Measurements from ENCODE around the gene TRABD. TPM values are rescaled to one million over a fixed set of nuclear protein-coding genes. Genes with fewer than 3 reads are reported as not detected.

TRABD gene
- total RNA-seq, 1 experiment from 2014 or later: 33.5 TPM

DNA sequence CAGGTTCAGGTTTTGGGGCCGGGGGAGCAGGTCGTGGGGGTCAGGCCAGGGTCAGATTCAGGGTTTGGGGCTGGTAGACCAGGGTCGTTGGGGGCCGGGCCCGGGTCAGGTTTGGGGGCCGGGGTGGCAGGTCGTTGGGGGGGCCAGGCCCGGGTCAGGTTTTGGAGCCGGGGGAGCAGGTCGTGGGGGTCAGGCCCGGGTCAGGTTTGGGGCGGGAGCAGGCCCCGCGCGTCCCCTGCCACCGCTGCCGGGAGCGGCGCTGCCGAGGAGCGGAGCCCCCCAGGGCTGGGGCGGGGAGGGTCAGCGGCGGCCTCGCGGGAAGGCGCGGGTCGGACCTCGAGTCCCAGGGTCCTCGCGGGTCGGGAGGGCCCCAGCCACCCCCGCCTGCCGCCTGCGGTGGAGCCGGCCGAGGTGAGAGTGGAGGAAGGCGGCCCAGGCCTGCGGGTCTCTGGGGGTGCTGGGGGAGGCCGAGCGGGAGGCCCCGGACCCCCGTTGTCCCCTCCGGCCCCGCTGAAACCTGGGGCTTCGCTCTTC is 535 bp downstream of the TRABD start:
- intact Hi-C loops (cut with micrococcal nuclease; ENCODE audit: unreplicated experiment): no loop called here
- TF ChIP-seq, protein P1, sequence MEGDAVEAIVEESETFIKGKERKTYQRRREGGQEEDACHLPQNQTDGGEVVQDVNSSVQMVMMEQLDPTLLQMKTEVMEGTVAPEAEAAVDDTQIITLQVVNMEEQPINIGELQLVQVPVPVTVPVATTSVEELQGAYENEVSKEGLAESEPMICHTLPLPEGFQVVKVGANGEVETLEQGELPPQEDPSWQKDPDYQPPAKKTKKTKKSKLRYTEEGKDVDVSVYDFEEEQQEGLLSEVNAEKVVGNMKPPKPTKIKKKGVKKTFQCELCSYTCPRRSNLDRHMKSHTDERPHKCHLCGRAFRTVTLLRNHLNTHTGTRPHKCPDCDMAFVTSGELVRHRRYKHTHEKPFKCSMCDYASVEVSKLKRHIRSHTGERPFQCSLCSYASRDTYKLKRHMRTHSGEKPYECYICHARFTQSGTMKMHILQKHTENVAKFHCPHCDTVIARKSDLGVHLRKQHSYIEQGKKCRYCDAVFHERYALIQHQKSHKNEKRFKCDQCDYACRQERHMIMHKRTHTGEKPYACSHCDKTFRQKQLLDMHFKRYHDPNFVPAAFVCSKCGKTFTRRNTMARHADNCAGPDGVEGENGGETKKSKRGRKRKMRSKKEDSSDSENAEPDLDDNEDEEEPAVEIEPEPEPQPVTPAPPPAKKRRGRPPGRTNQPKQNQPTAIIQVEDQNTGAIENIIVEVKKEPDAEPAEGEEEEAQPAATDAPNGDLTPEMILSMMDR (IDR thresholded peaks at IDR 0.05; ENCODE audit: insufficient read depth in 1 of 2, low read depth in 1 of 2, low read length in 1 of 2, severe bottlenecking in 1 of 2, unreplicated experiment in 1 of 2): no peak
- H3K4me1 Mint-ChIP-seq (ENCODE audit: low read depth, unreplicated experiment): no peaks in the 10 kb centered on the region
- H3K9me3 ChIP-seq: no peaks in the 10 kb centered on the region
- H3K27ac Mint-ChIP-seq (ENCODE audit: unreplicated experiment): peak overlapping the region; percentile 86
- no peaks in the 10 kb centered on the region for H3K9me3 Mint-ChIP-seq (ENCODE audit: unreplicated experiment)
- H3K27me3 Mint-ChIP-seq (ENCODE audit: insufficient read depth, unreplicated experiment): no peaks in the 10 kb centered on the region
- CTCF ChIA-PET: interaction anchor here (0.9 kb wide), 1 partner anchor 51 kb away, joined by 3 read pairs; no protein-coding TSS in a partner anchor
- peaks cover 6% of the 10 kb centered on the region for H3K36me3 Mint-ChIP-seq (ENCODE audit: insufficient read depth, unreplicated experiment)
- H3K4me3 Mint-ChIP-seq (ENCODE audit: unreplicated experiment): peak overlapping the region; percentile 85
- H3K4me3 ChIP-seq (ENCODE audit: low read depth, low read length): peak overlapping the region; percentile 76
- H3K4me1 ChIP-seq: peaks cover 11% of the 10 kb centered on the region; the same call in 1 of the 2 replicates
- no peaks in the 10 kb centered on the region for H3K27me3 ChIP-seq (replicated peaks; ENCODE audit: control insufficient read depth, insufficient read depth, low read length)
- POLR2A ChIA-PET: no interaction called here
- no peaks in the 10 kb centered on the region for H3K36me3 ChIP-seq (ENCODE audit: control insufficient read depth, insufficient read depth, low read length)
- no TSS peak for BruUV-seq (replicated peaks)
- peak in 1 of 2 experiments; percentile 47 for DNase-seq

DNA sequence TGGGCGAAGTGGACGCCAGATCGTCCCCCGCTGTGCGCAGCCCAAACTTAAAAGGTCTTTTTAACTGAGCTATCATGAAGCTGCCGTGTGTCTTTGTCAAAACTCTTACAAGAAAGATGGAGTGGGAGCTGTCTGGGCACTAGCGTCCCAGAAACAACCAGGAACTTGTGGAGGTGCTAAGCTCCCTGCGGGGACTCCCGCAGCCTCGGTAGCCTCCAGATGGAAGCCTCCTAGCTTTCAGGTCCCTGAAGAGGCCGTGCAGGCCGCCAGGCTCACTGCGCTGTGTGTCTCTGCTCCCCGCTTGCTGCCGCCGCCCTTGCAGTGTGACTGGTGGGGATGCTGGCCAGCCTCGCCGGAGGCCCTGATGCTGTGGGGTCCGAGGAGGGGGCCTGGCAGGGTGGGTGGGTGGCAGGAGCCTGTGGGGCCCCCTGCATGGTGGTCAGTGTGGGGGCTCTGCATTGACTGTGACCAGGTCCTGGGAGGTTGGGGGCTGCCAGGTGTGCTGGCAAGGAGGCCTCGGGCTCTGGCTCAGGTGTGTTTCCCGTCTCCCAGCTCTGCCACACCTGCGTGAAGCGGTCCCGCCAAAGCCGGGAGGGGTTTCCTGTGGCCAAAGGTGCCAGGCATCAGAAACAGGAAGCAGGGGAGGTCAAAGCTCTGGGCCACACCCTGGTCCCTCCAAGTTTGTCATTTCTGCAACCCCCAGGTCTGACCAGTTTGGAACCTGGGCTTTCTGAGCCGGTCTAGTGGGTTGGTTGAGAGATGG is 1.2 kb downstream of the TRABD start:
- no peaks in the 10 kb centered on the region for H3K27me3 ChIP-seq (replicated peaks; ENCODE audit: control insufficient read depth, insufficient read depth, low read length)
- no peaks in the 10 kb centered on the region for H3K27me3 Mint-ChIP-seq (ENCODE audit: insufficient read depth, unreplicated experiment)
- H3K9me3 ChIP-seq: no peaks in the 10 kb centered on the region
- H3K36me3 Mint-ChIP-seq (ENCODE audit: insufficient read depth, unreplicated experiment): peaks cover 6% of the 10 kb centered on the region
- no peaks in the 10 kb centered on the region for H3K9me3 Mint-ChIP-seq (ENCODE audit: unreplicated experiment)
- POLR2A ChIA-PET: no interaction called here
- peak overlapping the region; percentile 85 for H3K4me3 Mint-ChIP-seq (ENCODE audit: unreplicated experiment)
- CTCF ChIA-PET: interaction anchor here (0.9 kb wide), 1 partner anchor 50 kb away, joined by 3 read pairs; no protein-coding TSS in a partner anchor
- intact Hi-C loops (cut with micrococcal nuclease; ENCODE audit: unreplicated experiment): no loop called here
- H3K4me3 ChIP-seq (ENCODE audit: low read depth, low read length): peak overlapping the region; percentile 76
- BruUV-seq (replicated peaks): no TSS peak
- DNase-seq: no peak
- no peaks in the 10 kb centered on the region for H3K36me3 ChIP-seq (ENCODE audit: control insufficient read depth, insufficient read depth, low read length)
- TF ChIP-seq, protein P1 (IDR thresholded peaks at IDR 0.05; ENCODE audit: insufficient read depth in 1 of 2, low read depth in 1 of 2, low read length in 1 of 2, severe bottlenecking in 1 of 2, unreplicated experiment in 1 of 2): no peak
- H3K27ac Mint-ChIP-seq (ENCODE audit: unreplicated experiment): peak overlapping the region; percentile 86
- H3K4me1 ChIP-seq: peaks cover 11% of the 10 kb centered on the region; the same call in 1 of the 2 replicates
- H3K4me1 Mint-ChIP-seq (ENCODE audit: low read depth, unreplicated experiment): no peaks in the 10 kb centered on the region

DNA sequence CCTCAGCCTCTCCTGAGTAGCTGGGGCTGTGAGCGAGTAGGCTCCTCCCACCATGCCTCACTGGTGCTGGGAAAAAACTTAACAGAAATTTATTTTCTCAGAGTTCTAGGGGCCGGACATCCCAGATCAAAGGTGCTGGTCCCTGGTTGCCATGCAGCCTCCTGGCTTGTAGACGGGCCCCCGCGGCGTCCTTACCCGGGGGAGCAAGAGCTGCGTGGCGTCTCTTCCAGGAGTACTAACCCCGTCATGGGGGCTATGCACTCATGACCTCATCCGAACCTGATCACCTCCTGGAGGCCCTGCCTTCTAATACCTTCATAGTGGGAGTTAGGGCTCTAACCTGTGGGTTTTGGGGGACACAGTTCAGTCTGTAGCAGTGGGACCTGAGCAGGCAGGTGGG is 2.6 kb downstream of the TRABD start:
- Histone ChIP-seq H3K27me3 (replicated peaks; ENCODE audit: control insufficient read depth, insufficient read depth, low read length) (no peaks in the 10 kb centered on the region), H3K9me3 (no peaks in the 10 kb centered on the region), H3K36me3 (ENCODE audit: control insufficient read depth, insufficient read depth, low read length) (no peaks in the 10 kb centered on the region), H3K4me3 (ENCODE audit: low read depth, low read length) (no peak overlapping the region), H3K4me1 (peaks cover 11% of the 10 kb centered on the region; the same call in 1 of the 2 replicates)
- ChIA-PET POLR2A (no interaction called here), CTCF (no interaction called here)
- peaks cover 6% of the 10 kb centered on the region for H3K36me3 Mint-ChIP-seq (ENCODE audit: insufficient read depth, unreplicated experiment)
- intact Hi-C loops (cut with micrococcal nuclease; ENCODE audit: unreplicated experiment): no loop called here
- H3K9me3 Mint-ChIP-seq (ENCODE audit: unreplicated experiment): no peaks in the 10 kb centered on the region
- TSS peak; percentile 24 for BruUV-seq (replicated peaks)
- TF ChIP-seq, protein P1 (IDR thresholded peaks at IDR 0.05; ENCODE audit: insufficient read depth in 1 of 2, low read depth in 1 of 2, low read length in 1 of 2, severe bottlenecking in 1 of 2, unreplicated experiment in 1 of 2): no peak
- H3K4me3 Mint-ChIP-seq (ENCODE audit: unreplicated experiment): no peak overlapping the region
- peak in 1 of 2 experiments; percentile 1 for DNase-seq
- H3K27me3 Mint-ChIP-seq (ENCODE audit: insufficient read depth, unreplicated experiment): no peaks in the 10 kb centered on the region
- no peaks in the 10 kb centered on the region for H3K4me1 Mint-ChIP-seq (ENCODE audit: low read depth, unreplicated experiment)
- H3K27ac Mint-ChIP-seq (ENCODE audit: unreplicated experiment): no peak overlapping the region
